Measurements from ENCODE around the gene RSRC1.
"Not testable (repeated sequence)": the region's sequence is repeated elsewhere in the genome, so short reads cannot be mapped to it uniquely, and the experiment has no call there.

Gene RSRC1

DNA sequence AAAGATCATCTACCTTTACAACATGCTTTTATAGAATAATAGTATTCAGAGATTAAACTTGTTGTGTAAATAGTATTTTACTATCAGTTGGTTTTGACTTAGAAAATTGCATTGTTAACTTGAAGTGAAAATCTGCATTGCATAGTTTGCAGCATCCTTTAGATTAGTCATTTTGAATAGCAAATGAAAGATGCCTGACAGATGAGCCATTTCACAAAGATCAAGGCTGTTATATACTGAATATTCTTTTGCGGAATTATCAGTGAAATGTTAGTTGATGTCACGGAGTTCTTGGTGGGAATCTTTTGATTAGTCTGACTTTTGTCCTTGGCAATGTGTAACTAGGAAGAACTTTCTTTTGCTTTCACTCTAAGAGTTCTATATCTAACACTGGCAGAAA, 24.5 kb downstream of the RSRC1 start:
- DNase-seq: no peak

- DNase-seq: no peak
Observed at GRCh38 chr3:158140396-158140795, 30.5 kb downstream of the RSRC1 start.

DNA sequence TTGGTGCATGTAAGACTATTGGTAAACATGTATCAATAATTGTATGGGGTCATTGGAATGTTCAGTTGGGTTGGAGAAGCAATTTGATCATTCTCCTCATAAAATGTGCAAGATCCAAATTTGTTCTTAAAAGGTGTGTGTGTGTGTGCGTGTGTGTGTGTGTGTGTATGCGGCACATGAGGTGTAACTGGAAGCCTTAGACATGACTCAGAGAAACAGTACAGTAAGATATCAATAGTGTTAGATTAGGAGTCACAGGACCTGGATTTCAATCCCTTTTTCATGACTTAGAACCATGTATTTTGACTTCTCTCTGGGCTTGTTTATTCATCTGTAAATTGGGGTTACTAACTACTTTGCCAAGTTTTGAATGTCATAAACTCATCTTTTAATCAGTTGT, 38.3 kb downstream of the RSRC1 start:
- no peak for DNase-seq

- no peak for DNase-seq
Observed at GRCh38 chr3:158152186-158152585, 42.3 kb downstream of the RSRC1 start.

- no peak for DNase-seq
Observed at GRCh38 chr3:158158969-158159368, 49.1 kb downstream of the RSRC1 start.

DNA sequence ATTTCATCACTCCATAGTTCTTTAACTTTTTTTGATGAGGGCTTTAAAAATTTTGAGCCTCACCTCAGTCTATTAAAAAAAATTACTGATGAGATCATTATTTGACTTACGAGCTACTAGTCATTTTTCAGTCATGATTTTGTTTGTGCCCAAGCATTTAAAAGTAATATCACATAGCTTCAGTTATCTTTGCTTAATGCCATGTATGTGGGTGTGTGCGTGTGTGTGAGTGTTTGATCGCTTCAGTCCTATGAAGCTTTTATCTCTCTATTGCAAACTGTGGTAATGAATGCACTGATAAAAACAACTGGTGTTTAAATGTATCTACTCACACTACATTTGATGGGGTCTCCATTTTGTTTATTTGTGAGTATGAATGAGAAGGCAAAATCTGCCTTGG, 49.8 kb downstream of the RSRC1 start:
- no peak for DNase-seq

- DNase-seq: peak; percentile 64
Observed at GRCh38 chr3:158160958-158161357, 51.1 kb downstream of the RSRC1 start.

DNA sequence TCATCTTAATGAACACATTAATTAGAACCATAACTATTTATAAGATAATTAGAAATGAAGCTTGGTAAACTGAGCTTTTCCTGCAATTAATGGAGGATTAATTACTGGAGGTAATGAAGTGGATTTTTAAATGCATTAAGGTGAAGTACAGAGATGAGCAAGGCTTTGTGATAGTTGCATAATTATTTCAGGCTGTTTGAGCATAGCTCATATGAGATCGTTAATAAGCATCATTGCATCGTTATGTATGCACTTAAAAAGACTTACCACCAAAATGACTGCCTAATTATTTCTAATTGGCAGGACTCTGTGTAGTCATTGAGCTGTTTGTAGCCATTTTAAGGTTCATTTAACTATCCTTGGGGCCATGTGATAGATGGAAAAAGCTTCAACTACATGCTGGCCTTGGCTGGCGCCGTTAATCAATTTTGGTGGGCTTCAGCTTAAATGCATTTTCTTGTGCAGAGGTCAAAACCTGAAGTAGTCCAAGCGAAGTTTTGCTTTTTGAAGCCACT, 55.3 kb downstream of the RSRC1 start:
- no peak for DNase-seq

DNA sequence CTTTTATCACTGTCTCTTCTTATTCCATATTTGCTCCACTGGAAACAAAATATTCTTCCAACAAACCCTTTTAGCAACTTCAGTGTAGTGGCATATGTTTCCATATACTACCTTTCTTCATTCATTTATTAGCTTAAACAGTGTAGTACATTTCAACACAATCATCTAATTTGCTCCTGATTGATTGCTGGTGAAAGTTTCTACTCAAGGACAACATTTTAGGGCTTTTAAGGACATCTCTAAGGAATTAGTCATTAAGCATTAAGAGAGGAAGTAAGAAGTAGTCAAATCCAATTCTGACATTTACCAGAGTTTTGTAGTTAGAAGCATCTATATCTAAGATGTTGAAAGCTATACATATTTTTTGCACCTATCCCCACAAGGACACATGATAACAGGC, 55.8 kb downstream of the RSRC1 start:
- peak; percentile 32 for DNase-seq

DNA sequence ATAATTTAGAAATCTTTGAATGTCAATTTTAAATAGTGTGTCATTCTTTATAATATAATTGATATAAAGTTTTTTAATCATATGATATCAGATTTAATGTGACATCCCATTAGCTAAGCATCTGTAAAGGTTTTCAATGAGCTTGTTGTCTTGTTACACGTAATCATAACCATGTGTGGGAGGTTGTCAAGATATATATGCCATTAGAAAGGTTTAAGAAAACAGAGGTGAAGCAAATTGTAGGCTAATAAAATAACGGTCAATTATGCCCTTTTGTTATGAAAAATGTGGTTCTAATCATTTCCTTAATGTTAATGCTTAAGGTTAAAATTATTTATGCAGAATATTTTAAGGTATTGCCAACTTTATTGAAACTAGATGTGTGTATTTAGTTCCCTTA, 56.3 kb downstream of the RSRC1 start:
- DNase-seq: no peak

DNA sequence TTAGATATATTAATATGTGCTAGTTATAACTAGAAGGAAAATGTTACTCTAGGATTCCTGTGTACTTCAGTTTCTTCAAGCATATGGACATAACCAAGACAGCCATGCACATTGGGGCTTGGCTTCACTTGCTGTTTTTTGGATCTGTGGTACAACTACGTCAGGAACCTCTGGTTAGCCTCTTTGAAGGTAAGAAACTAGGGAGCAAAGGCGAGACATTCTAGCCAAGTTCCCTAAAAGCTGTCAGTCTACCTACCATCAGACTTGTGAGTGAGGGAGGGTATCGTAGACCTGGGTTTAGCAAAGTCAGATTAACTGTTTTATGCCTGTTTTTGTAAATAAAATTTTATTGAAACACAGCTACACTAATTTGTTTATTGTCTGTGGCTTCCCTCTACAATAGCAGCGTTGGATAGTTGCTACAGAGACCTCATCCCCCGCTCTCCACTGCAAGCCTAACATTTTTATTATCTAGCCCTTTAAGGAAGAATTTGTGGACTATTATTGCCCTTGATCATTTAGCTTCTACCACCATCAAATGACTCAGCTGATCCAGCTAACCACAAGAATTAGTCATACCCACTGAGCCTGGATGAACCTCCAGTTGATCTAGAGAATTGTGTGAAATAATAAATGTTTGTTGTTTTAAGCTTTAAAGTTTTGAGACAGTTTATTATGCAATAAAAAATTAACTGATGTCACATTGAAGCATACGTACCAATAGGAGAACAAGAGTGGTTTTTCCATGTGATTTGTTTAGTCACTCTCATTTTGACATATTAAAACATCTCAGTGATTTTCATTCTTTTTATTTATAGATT, 58.1 kb downstream of the RSRC1 start:
- peak; percentile 88 for DNase-seq

DNA sequence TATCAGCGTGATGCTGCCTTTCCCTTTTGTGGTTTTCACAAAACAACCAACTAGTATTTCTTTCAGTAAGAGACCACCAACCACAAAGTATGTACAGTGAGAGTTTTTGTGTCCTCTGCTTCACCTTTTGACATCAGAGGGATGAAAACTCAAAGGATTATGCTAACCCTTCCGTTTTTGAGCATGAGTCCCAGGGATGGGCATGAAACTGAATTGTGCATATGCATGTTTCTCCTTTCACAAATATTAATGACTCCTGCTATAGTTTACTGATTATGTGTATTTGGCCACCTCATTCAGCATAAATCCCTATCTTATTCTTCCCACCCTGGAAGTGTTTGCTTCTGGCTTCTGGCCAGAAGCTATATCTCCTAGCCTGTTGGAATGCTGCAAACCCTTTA, 59.2 kb downstream of the RSRC1 start:
- DNase-seq: no peak

DNA sequence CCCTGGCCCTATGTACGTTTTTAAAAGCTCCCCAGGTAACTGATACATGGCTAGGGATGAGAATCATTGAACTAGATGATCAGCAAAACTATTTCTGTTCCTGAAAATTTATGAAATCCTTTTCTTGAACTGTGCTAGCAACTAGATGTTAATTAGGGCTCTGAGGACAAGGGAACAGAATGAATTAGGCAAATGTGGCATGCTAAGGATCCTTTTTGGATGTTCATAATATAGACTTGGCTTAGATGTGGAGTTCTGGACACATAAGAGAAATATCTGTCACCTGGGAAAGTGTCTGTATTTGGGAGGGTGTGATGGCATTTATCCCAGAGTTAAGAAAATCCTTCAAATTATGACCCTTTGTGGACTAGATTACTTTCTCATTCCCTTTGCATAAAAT, 71.2 kb downstream of the RSRC1 start:
- DNase-seq: no peak

DNA sequence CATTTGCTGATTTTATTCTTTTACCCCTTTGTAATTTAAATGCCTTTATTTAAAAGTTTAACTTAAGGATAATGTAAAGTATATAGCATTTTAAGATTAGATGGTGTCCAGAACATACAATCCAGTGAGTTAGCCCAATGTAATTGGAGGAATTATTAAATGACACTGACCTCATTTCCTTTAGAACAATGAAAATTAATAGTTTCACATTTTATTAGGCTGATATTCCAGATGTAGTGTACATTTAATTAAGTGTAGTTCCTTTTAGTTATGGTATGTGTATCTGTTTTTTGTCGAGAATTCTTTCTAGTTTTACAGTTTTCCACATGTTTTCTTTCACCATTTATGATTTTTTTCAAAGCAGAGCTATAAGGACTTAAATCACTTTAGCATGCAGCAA, 75.8 kb downstream of the RSRC1 start:
- no peak for DNase-seq

GRCh38 chr3:158200955-158201354, 91.1 kb downstream of the RSRC1 start:
- no peak for DNase-seq

DNA sequence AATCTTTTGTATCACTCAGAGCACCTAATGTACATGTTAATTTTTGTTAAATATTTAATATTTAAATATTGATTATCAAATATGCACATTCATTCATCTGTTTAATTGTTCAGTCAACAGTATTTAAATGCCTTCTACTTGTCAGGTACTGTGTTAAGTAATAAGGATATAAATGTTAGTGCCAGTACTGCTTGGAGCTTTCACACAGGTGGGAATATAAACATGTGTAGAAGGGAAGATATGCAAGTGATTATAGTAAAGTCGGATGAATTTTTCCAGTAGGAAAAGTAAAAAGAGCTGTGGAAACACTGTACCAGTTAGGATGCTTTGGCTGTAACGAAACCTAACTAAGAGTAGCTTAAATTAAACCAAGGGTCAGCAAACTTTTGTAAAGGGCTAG, 95.4 kb downstream of the RSRC1 start:
- no peak for DNase-seq

DNA sequence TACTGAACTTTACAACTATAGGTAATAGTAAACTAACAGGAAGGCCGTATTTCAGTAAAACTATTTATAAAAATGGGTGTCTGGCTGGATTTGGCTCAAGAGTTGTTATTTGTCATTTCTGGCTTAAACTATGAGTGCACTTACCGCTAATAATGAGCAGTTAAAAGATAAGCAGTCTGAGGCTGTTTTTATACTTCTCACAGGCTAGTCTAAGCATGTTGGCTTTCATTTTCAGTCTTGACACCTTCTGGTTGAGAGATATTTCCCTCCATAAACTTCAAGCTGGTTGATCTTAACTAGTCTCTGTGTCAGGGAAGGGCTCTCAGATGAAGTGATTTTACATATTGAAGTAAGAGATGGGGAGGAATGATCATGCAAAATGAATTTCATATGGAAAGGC, 96.1 kb downstream of the RSRC1 start:
- no peak for DNase-seq

- no peak for DNase-seq
Observed at GRCh38 chr3:158210067-158210466, 100.2 kb downstream of the RSRC1 start.

DNA sequence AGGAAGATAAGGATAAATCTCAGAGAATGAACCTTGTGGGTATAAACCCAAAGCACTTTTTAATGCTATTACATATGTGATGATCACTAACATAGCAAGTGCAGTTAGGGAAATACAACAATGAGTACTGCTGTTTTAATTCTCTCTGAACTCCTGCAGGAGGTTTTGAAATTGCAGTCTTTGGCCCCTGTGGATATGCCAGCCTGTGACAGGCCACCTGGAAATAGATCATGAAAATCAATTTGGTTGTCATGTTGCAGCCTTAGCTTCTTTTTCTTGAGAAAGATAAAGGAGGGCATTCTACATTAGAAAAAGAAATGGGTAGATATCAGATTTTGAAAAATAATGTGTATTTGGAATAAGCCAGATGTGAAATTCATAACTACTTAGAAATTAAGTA, 103.6 kb downstream of the RSRC1 start:
- DNase-seq: no peak

GRCh38 chr3:158217992-158218391, 108.1 kb downstream of the RSRC1 start:
- DNase-seq: no peak

DNA sequence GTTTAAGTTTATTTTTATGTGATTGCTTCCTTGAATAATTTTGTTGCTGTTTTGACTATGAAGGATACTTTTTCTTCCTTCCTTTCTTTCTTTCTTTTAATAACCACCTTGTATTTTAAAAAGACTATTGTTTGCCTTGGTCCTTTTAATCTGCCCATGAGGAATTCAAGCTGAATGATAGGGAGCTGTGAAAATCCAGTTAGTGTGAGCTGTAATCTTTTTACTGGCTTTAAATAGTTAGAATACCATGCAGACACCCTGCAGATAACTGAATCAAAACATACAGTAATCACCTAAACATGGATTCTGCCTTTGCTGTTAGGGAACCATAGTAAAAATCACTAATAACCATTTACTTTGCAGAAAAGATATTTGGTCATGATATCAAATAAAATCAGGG, 110.7 kb downstream of the RSRC1 start:
- no peak for DNase-seq

GRCh38 chr3:158221426-158221825, 111.5 kb downstream of the RSRC1 start:
- DNase-seq: no peak

GRCh38 chr3:158226429-158226828, 116.5 kb downstream of the RSRC1 start:
- DNase-seq: no peak

GRCh38 chr3:158228942-158229341, 119.1 kb downstream of the RSRC1 start:
- not testable (repeated sequence) for DNase-seq

DNA sequence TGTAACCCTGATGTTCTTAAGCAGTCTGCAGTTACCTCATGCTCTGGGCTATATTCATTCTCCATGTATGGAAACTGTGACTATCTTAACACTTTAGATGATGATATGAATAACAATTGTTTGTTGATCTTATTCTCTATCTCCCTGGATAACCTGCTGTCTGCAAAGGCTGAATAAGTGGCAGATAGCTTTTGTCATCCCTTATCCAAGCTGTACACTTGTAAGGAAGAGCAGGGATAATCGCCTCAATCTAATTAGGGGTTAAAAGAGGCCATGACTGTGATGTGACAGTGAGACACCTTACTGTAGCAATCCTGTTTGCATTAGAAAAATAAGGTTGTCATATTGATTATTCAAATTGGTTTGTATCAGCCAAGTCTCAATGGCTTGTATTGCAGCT, 123.9 kb downstream of the RSRC1 start:
- DNase-seq: no peak
